ENCODE results near the gene DNHD1.

The DNHD1 gene

DNA sequence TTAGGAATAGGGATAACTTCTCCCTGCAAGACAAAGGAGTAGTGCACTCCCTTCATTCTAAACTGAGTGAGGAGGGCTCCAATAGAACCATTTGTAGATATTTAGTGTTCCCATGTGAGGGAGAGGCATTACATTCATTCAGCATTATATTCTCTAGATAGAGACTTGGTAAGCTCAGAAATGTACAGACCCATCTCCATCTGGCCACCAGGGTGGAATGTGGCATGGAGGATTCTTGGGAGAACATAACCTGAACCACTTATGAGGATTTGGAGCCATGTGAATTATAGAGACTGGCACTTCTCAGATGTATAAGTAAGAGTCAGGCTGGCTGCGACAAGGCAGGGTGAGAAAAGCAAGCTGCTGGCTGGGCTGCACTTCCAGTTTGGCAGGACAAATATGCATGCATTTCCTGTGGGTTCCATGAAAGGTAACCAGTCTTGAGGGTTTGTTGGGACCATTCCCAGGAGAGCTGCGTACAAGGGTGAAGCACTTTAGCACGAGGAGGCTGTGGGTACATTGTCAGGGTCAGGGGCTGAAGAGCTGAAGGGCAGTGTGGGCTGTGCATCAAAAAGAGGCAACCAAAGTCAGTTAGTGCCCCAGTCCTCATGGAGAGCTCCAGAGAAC is 97.2 kb downstream of the DNHD1 start:
- DNase-seq = no peak

DNA sequence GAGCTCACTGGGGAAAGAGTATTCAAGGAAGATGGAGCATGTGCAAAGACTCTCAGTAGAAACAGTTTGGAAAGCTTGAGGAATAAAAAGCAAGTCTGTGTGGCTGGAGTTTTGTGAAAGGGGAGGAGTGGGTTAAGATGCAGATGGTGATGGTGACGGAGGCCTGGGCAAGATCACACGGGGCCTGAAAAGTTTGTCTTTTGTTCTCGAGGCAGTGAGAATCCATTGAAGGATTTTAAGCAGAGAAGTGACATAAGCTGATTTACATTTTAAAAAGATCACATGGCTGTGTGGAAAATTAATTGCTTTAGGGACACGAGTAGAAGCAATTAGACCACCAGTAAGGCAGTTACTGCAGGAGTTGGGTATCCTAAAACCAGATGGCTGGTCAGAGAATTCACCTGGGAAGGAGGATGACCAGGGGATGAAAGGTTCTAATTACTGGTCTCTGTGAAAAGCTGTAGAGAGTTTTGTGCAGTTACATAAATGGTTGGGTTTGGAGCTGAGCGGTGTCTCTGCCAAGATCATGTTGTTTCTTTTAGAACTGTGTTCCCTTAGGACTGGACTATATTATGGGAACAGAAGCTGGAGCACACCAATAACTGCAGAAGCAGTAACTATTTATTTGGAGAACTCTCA is 99.3 kb downstream of the DNHD1 start:
- DNase-seq = no peak

DNA sequence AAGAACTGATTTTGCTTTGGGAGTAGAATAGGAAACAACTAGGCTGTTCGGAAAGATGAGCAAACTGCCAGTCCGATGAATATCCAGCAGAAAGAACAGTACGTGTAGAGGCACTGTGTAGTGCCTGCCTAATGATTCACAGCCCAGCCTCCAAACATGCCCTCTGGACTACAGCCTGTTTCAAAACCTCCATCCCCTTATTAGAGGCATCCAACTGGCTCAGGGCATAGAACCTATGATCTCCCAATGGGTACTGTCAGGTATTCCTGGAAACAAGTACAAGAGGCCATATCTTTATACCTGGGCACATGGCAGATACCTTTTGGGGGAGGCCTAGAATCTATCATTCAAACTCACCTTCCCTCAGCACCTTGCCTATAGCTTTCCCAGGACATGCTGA is 101.5 kb downstream of the DNHD1 start:
- DNase-seq = no peak

DNA sequence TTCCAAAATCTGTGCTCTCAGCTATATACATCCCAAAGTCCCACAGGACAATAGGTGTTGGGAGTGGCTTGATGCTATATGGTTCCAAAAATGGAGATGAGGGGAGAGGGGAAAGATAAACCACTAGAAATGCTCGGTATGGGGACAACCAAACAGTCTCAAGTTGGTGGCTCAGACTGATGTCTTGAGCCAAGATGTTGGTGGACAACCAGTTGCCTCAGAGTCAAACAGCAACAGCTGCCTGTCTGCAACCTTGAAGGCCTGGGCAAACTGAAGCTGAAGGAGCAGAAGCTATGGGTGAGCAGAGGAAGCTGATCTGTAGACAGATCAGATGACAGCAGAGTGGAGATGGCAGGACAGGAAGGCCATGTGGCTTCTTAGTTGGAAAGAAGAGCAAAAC is 102.4 kb downstream of the DNHD1 start:
- no peak for DNase-seq

DNA sequence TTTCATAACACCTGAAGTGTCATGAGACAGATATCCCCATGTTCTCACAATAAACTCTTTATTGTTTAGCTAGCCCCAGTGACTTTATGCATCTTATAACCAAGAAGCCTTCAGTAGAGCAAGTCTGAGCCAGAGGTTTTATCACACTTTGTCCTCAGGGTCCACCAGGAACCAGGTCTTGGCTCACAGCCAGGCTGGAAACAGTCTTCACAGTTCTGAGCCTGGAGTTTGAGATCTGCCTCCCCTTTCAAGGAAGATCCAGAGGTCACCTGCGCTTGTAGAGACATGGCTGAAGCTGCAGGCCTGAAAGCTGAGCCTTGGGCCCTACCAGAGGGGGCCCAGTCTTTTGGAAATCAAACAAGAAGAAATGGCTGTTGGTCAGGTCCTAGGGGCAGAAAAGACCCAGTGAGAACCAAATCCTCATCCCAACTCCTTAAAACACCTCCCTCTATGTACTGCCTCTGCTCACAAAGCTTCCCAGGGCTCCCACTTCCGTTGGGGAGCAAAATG is 102.9 kb downstream of the DNHD1 start:
- DNase-seq = no peak

DNA sequence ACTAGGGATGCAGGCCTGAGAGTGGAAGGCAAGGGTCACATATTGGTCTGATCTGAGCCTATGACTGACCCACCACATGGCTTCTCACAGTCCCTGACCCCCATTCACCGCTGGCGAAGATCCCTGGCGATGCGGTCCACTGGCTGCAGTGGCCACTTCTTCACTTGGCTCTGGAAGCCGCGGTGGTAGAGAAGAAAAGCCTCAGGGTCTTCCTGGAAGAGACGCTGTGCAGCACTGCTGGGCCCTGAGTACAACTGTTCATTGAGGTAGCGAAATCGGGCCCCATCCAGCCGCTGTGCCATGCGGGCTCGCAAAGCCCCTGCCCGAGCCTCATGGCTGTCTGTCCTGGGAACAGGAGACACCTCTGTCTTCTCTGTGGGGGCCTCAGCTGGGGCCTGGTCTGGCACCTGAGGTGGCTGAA is 104.0 kb downstream of the DNHD1 start:
- DNase-seq = no peak

DNA sequence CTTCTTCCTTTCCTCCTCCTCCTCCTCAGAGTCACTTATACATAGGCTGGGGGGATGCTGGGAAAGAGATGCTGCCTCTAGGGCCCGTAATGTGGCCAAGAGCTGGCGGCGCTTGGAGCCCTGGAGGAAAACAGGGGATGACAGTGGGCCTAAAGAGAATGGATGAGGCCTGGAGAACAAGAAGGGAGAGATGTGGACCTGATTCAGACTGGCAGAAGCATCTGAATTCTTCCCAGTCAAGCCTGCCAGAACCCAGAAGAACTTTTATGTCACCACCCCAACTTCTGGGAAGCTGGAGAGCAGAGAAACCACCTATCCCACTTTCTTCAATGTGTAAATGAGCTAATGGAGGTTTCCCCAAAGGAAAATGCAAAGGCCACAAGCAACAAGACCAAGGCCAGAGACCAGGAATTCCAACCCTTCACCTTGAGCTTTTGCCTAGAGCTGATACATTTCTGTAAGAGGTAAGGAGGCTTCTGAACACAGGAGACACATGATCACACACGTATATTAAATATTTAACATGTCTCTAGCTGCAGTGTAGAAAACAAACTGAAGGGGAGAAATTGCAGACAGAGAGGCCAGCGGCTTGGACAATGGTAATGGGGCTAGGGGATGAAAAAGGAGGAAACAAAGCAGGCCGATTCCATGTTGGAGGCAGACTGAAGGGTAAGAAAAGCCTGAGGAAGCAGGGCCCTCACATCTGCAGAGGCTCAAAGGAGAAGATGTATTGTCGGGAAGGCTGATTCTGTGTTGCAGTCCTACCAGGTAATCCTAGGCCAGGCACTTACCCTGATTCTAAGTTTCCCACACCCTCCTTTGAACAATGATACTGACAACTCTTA is 105.2 kb downstream of the DNHD1 start:
- DNase-seq = peak in 1 of 4 experiments; percentile 11

DNA sequence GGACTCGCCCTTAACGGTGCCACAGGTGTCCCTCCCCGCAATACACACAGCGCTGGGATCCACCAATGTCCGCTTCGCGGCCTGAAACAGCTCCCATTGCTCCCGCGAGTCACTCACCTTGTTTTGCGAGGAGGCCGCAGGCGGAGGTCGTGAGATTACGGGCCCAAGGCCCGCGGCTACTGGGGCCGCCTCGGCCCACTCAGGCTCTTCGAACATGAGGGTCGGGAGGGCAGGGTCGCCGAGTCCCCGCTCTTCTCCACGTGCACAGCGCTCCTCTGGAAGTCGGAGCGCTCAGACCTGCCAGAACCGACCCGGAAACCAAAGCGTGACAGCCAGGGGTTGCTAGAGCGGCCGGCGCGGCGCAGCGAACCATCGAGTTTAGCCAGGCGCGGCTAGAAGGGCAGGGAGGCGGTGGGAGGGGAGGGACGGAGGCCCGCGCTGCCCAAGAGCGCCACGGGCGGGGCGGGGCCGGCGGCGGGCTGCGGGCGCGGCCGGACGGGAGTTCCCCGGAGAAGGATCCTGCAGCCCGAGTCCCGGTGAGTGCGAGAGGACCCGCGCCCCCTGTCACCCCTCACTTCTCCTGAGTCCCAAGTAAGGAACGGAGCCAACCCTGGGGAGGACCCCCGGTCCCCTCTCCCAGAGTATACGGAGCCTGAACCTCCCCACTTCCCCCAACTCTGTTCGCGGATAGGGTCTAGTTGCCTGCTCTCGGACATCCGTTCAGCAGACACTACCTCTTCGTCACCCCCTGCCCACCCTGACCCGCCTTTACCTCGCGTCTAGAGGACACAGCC is 106.4 kb downstream of the DNHD1 start, which contains the start of the genes ILK and RRP8:
Gene ILK (plus strand): TSS at position 488 of the 794 bp plus-strand sequence. CDS start 498 bp downstream, outside the sequence.
Gene RRP8 (minus strand): TSS at position 330 of the 794 bp plus-strand sequence. CDS start 114 bp downstream, at position 216.
- DNase-seq = peak; percentile 91 to 96 (median 94)

DNA sequence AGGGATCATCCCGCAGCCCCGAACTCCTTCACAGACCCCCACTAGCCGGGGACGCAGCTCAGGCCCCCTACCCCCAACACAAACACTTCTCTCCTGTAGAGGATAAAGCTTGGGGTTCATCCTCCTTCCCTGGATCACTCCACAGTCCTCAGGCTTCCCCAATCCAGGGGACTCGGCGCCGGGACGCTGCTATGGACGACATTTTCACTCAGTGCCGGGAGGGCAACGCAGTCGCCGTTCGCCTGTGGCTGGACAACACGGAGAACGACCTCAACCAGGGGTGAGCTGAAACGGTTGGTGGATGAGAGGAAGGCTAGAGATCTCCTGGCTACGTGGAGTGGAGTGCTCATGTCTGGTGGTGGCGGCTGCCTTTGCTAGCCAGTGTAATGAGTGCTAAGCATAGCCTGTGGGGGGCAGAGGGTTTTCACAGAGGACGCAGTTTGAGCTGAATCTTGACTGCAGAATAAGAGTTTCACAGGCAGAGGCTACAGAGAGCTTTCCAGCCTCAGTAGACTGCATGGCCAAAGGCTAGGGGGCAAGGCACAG is 107.1 kb downstream of the DNHD1 start:
- DNase-seq = peak; percentile 34 to 57 (median 54)

DNA sequence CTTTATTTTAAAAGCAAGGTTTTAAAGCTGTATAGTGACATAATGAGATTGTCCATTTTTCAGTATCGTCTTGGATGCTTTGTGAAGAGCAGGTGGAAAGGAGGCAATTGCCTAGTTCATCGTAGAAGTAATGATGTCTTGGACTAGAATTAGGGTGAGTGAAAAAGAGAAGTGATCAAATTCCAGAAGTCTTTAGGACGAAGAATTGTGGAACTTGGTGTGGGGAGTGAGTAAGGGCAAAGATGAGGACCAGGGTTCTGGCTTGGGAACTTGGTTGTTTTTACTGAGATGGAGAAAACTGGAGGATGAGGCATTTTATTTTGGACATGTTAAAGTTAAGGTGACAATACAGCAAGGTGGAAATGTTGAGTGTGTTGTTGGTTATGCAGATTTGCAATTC is 107.7 kb downstream of the DNHD1 start:
- peak; percentile 24 to 55 (median 40) for DNase-seq

DNA sequence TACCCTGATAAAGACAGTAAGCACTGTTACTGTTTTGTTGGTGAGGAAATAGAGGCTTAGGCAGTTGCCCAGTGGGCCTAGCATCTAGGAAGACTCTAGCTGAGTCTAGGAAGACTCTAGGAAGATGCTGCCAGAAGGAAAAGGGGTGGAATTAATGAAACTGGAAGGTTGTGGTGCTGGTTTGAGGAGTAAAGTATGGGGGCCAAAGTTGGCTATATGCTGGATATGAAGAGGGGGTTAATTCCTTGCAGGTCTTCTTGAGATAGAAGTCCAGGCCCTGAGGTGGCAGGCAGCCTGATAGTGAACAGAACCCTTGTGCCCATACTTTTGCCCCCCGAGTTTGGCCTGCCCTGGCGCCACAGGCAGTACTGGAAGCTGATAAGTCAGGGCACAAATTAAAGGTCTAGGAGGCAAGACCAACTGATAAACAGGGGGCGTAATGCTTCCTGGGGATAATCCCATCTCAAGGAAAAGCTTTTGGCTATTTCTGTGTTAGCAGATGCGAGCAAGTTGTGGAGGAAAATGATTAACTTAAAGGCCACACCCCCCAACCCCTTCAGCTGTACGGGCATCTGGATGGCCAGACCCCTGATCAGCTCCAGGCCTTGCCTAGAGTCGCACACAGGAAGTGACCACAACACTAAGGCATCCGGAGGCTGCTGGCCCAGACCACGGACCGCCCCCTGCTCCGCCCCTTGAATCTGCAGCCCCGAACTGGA is 109.5 kb downstream of the DNHD1 start:
- DNase-seq = peak; percentile 69 to 85 (median 78)

DNA sequence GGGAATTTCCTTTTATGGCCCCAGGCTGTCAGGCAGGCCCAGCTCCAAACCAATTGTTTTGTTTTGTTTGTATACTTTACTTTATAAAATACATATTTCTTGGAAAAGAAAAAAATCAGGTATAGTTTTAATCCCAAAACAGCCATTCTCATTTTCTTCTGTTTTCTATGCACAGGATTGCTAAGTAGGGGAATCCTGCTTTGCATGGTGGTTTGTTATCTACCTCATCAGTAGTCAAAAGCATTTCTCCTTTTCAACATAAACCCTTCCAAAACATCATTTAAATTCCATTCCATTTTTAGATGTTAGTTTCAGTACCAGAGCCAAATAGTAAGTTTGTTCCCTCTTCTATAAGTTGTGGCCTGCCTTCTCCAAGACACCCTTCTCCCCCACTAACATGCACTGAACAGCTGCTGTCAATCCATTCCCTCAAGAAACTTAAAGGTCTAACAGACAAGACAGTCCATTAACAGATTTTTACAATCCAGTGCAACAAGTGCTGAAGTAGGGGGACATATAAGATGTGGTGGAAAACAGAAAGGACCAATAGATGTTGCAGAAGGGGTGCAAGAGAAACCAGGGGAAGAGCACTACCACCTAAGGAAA is 110.2 kb downstream of the DNHD1 start:
- no peak for DNase-seq

DNA sequence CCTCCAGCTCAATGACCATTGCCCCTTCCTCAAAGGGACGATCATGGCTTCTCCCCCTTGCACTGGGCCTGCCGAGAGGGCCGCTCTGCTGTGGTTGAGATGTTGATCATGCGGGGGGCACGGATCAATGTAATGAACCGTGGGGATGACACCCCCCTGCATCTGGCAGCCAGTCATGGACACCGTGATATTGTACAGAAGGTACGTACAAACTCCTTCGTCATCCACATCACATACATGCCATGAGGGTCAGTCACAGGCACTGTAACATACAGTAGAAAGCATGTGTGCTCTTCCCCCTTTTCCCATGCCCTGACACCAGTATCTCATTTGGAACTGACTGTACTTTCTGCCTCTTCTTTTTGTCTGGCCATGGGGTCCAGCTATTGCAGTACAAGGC is 110.9 kb downstream of the DNHD1 start:
- no peak for DNase-seq

DNA sequence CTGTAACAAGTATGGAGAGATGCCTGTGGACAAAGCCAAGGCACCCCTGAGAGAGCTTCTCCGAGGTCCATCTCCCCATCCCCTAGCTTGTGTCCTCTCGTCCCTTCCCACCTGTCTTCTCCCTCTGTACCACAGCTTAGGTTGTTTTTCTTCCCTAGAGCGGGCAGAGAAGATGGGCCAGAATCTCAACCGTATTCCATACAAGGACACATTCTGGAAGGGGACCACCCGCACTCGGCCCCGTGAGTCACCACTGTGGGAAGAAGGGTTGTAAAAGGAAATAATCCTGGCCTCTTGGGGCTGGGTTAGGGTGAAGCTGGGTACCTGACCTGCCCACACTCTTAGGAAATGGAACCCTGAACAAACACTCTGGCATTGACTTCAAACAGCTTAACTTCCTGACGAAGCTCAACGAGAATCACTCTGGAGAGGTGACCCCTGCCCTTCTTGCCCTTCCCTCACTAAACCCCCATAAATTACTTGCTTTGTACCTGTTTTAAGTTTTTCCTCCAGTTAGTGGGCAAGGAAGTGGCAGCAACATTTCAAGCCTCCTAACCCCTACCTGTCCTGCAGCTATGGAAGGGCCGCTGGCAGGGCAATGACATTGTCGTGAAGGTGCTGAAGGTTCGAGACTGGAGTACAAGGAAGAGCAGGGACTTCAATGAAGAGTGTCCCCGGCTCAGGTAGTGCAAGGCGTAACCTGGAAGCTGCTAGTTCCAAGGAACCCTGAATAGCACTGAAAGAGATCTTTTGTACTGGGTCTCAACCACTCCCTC is 111.8 kb downstream of the DNHD1 start:
- no peak for DNase-seq

DNA sequence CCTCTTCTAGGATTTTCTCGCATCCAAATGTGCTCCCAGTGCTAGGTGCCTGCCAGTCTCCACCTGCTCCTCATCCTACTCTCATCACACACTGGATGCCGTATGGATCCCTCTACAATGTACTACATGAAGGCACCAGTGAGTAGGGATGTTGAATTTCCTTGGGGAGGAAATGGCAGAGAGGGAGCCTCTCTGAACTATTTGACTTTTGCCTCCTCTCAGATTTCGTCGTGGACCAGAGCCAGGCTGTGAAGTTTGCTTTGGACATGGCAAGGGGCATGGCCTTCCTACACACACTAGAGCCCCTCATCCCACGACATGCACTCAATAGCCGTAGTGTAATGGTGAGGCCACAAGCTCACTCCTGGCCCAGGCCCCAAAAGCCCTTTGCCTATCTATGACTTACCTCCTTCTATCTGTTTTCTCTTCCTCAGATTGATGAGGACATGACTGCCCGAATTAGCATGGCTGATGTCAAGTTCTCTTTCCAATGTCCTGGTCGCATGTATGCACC is 112.5 kb downstream of the DNHD1 start:
- DNase-seq = no peak

DNA sequence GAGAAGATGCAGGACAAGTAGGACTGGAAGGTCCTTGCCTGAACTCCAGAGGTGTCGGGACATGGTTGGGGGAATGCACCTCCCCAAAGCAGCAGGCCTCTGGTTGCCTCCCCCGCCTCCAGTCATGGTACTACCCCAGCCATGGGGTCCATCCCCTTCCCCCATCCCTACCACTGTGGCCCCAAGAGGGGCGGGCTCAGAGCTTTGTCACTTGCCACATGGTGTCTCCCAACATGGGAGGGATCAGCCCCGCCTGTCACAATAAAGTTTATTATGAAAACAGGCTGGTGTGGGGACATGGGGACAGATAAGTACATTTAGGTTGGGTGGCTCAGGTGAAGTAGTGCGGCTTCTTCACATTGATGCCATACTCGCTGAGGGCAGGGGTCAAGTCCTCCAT is 113.5 kb downstream of the DNHD1 start:
- DNase-seq = no peak

DNA sequence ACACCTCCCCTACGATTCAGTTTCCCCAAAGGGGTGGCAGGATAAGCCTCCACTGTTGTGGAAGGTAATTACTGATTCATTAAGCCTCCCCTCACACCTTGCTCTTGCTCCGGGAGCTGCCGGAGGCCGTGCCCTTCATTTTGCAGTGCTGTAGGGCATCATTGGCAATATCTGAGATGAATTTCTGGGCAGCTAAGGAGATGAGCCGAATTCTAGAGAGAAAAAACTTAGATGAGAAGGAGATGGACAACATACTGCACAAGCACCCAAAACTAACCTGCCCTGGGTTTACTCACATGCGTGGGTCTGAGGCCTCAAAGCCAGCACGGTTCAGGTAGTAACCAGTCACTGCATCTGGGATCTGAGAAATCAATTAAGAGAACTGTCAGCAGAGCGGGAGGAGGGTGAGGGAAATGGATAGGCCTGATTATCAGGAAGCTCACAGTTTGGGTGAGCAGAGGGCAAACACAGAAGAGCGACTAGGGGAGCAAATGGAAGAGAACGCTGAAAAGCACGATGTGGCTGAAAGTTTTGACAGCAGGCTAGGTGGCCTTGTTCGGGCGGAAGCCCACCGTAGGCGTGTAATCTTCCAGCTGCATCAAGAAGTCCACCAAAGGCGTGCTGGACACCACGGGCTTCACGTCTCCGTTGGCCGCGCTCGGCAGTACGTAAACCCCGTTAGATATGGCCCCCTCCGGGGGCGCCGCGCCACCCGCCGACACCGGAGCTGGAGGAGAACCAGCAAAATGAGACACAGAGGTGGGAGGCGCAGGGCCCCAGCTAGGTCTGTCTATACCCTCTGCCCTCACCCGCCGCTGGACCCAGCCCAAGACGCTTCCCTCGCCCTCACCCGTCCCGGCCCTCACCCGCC is 114.2 kb downstream of the DNHD1 start:
- peak in 3 of 4 experiments; percentile 6 to 44 (median 27) for DNase-seq

DNA sequence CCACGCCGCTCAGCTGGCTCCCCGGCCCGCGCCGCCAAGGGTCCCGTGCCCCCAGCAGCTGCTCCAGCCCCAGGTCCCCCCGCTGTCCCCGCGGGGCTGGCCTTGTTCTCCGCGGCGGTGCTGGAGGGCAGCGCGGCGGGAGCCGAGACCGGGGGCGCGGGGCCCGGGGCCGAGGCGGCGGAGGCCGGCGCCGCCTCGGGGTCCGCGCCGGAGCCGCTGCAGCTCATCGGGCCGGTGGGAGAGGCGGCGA is 114.8 kb downstream of the DNHD1 start:
- no peak for DNase-seq
